Karpas-422 (cell line): Measurements from ENCODE around the gene TMEM163. TPM values are rescaled to one million over a fixed set of nuclear protein-coding genes. Genes with fewer than 3 reads are reported as not detected.

Experiments
- DNase-seq: peaks from one replicate; pipeline ENCODE4 v3.0.0-alpha.2; 2015
- H2AFZ ChIP-seq: fragments of 200-600 bp; sonication (generic); 2 replicates; pipeline ENCODE4 v1.6.1; 2014; ENCODE audit warnings: antibody characterized with exemption, low read length, mixed read lengths
- H3K27ac ChIP-seq: fragments of 200-600 bp; sonication (generic); 2 replicates; pipeline ENCODE4 v1.5.1; 2014; ENCODE audit warnings: mild to moderate bottlenecking, low read length, moderate library complexity
- H3K27me3 ChIP-seq: fragments of 200-600 bp; sonication (generic); 2 replicates; pipeline ENCODE4 v1.6.1; 2014; ENCODE audit warnings: low read length, mixed read lengths
- H3K36me3 ChIP-seq: fragments of 200-600 bp; sonication (generic); 2 replicates; pipeline ENCODE4 v1.6.1; 2014; ENCODE audit warnings: low read length, mixed read lengths; ENCODE audit not compliant: insufficient read depth
- H3K4me1 ChIP-seq: fragments of 200-600 bp; sonication (generic); 2 replicates; pipeline ENCODE4 v1.6.1; 2014; ENCODE audit warnings: mild to moderate bottlenecking, low read length, mixed read lengths
- H3K4me2 ChIP-seq: fragments of 200-600 bp; sonication (generic); 2 replicates; pipeline ENCODE4 v1.6.1; 2014; ENCODE audit warnings: low read length, low read depth, mild to moderate bottlenecking; ENCODE audit not compliant: poor library complexity, severe bottlenecking
- H3K4me3 ChIP-seq: fragments of 200-600 bp; sonication (generic); 2 replicates; pipeline ENCODE4 v1.5.1; 2014; ENCODE audit warnings: mild to moderate bottlenecking, antibody characterized with exemption, low read length, mixed read lengths
- H3K79me2 ChIP-seq: fragments of 200-600 bp; sonication (generic); 2 replicates; pipeline ENCODE4 v1.6.1; 2014; ENCODE audit warnings: mild to moderate bottlenecking, low read length, mixed read lengths
- H3K9ac ChIP-seq: fragments of 200-600 bp; sonication (generic); 2 replicates; pipeline ENCODE4 v1.6.0; 2014; ENCODE audit warnings: low read length
- H3K9me2 ChIP-seq: fragments of 200-600 bp; sonication (generic), shearing (Covaris generic); replicated peaks from 2 replicates; pipeline ENCODE4 v1.6.0; 2014; ENCODE audit warnings: mild to moderate bottlenecking, low read length, moderate library complexity; ENCODE audit not compliant: insufficient read depth
- H3K9me3 ChIP-seq: fragments of 300-700, 200-600 bp; sonication (generic); 2 replicates; pipeline ENCODE4 v1.6.1; 2014; ENCODE audit warnings: low read length, mixed read lengths
- H4K20me1 ChIP-seq: fragments of 200-600 bp; sonication (generic); 2 replicates; pipeline ENCODE4 v1.6.1; 2014; ENCODE audit warnings: mild to moderate bottlenecking, antibody characterized with exemption, low read length, low read depth; ENCODE audit not compliant: insufficient read depth
- total RNA-seq: library from RNA; depleted of rRNA; stranded (reverse); fragments of >200 nt; shearing (Covaris generic); gene quantifications from 2 replicates; pipeline ENCODE4 v1.2.3, GENCODE V29; 2014; ENCODE audit warnings: low replicate concordance

The TMEM163 gene
- total RNA-seq, 1 experiment from 2014 or later = 4.7 TPM

DNA sequence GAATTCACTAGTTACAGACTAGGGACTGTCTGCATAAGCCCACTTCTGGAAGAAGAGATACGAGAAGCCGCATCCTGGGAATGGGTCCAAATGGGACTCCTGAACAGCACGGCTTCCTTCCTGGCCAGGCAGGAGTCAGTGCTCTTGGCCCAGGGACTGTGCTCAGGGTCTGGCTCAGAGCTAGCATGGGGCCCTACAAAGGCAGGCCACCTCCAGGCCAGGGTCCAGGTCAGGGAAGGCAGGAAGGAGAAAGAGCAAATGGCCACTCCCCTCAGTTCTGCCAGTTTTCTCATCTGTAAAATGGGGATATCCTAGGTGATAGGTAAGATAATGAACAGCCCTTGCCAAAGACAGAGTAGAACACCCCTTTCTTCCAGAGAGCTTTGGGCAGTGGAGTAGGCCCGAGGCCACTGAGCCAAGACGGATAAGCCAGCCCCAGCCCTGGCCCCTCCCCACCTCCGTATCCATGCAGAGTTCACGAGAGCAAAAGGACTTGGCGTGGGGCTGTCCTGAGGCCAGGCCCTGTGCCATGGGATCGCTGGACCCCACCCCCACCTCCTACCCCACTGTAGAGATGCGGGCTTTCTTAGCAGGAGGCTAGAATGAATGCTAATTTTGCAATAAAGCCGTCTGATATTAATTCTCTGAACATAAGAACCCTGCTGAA lies 274.9 kb downstream of the TMEM163 start:
- no peak overlapping the region for H3K9ac ChIP-seq
- no peak overlapping the region for H3K4me3 ChIP-seq
- H3K79me2 ChIP-seq = no peaks in the 10 kb centered on the region
- no peaks in the 10 kb centered on the region for H3K27me3 ChIP-seq
- H4K20me1 ChIP-seq = no peaks in the 10 kb centered on the region
- H2AFZ ChIP-seq = no peak overlapping the region
- H3K9me2 ChIP-seq = no peaks in the 10 kb centered on the region
- no peak overlapping the region for H3K27ac ChIP-seq
- H3K4me1 ChIP-seq = no peaks in the 10 kb centered on the region
- no peak overlapping the region for H3K4me2 ChIP-seq
- no peak for DNase-seq
- no peaks in the 10 kb centered on the region for H3K36me3 ChIP-seq
- H3K9me3 ChIP-seq = no peaks in the 10 kb centered on the region

- H3K9me2 ChIP-seq = no peaks in the 10 kb centered on the region
- no peaks in the 10 kb centered on the region for H3K79me2 ChIP-seq
- H3K27ac ChIP-seq = no peak overlapping the region
- no peaks in the 10 kb centered on the region for H3K36me3 ChIP-seq
- H4K20me1 ChIP-seq = no peaks in the 10 kb centered on the region
- no peak overlapping the region for H3K4me2 ChIP-seq
- H3K9me3 ChIP-seq = no peaks in the 10 kb centered on the region
- no peaks in the 10 kb centered on the region for H3K27me3 ChIP-seq
- no peak overlapping the region for H3K9ac ChIP-seq
- H3K4me3 ChIP-seq = no peak overlapping the region
- DNase-seq = no peak
- H2AFZ ChIP-seq = no peak overlapping the region
- no peaks in the 10 kb centered on the region for H3K4me1 ChIP-seq
Observed at GRCh38 chr2:134441153-134441863, 277.5 kb downstream of the TMEM163 start.

DNA sequence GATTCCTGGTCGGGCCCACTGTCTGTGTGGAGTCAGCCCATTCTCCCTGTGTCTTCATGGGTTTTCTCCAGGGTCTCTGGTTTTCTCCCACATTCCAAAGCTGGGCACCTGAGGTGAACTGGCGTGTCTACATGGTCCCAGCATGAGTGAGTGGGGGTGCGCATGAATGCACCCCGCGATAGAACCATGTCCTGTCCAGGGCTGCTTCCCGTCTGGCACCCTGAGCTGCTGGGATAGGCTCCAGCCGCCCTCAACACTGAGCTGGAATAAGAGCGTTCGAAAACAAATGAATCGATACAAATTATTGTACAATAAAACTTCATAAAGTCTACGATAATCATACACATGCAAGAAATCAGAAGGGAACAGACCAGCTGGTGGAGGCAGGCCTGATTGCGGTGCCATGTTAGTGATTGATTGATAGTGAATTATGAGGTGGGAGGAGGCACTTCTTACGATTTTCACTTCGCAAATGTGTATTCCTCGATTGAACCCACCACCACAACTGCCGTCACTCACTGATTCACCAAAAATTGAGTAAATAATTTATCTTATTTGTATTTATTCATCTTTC lies 278.4 kb downstream of the TMEM163 start:
- no peak overlapping the region for H2AFZ ChIP-seq
- no peaks in the 10 kb centered on the region for H3K36me3 ChIP-seq
- no peak overlapping the region for H3K9ac ChIP-seq
- H3K4me3 ChIP-seq = no peak overlapping the region
- H3K27ac ChIP-seq = no peak overlapping the region
- no peaks in the 10 kb centered on the region for H3K9me3 ChIP-seq
- no peak for DNase-seq
- H3K4me1 ChIP-seq = no peaks in the 10 kb centered on the region
- no peaks in the 10 kb centered on the region for H3K9me2 ChIP-seq
- no peaks in the 10 kb centered on the region for H3K79me2 ChIP-seq
- no peaks in the 10 kb centered on the region for H4K20me1 ChIP-seq
- H3K4me2 ChIP-seq = no peak overlapping the region
- no peaks in the 10 kb centered on the region for H3K27me3 ChIP-seq

DNA sequence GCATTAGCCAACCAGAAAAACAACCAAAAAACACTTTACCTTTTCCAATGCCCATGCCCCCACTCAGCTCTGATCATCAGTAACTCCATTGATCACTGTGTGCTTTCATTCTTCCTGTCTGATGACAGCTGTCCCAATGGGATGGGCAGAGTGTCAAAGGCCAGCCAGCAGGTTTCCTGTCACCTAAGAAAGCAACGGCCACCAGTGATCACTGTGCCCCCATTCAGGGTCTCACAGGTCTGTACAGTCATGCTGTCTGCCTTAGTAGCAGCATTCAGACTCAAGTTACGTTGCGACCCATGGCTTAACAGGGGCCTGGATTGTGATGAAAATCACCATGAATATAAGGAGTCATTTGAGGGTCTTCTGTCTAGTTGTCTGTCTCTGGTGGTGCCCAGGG lies 280.4 kb downstream of the TMEM163 start:
- Histone ChIP-seq H3K36me3 (no peaks in the 10 kb centered on the region), H3K79me2 (no peaks in the 10 kb centered on the region)

GRCh38 chr2:134436706-134437105 lies 282.1 kb downstream of the TMEM163 start:
- Histone ChIP-seq H3K36me3 (no peaks in the 10 kb centered on the region), H3K27me3 (no peaks in the 10 kb centered on the region), H3K79me2 (no peaks in the 10 kb centered on the region), H3K9me2 (no peaks in the 10 kb centered on the region), H3K4me1 (no peaks in the 10 kb centered on the region), H3K4me2 (no peak overlapping the region), H3K4me3 (no peak overlapping the region), H4K20me1 (no peaks in the 10 kb centered on the region), H3K27ac (no peak overlapping the region), H2AFZ (no peak overlapping the region), H3K9me3 (no peaks in the 10 kb centered on the region), H3K9ac (no peak overlapping the region)
- DNase-seq = no peak

More for the DNA sequence above, 280.4 kb downstream of the TMEM163 start:
- Histone ChIP-seq H3K9me2 (no peaks in the 10 kb centered on the region), H2AFZ (no peak overlapping the region), H4K20me1 (no peaks in the 10 kb centered on the region), H3K9me3 (no peaks in the 10 kb centered on the region), H3K4me3 (no peak overlapping the region), H3K9ac (no peak overlapping the region), H3K27ac (no peak overlapping the region), H3K4me1 (no peaks in the 10 kb centered on the region), H3K4me2 (no peak overlapping the region), H3K27me3 (no peaks in the 10 kb centered on the region)
- DNase-seq = no peak

DNA sequence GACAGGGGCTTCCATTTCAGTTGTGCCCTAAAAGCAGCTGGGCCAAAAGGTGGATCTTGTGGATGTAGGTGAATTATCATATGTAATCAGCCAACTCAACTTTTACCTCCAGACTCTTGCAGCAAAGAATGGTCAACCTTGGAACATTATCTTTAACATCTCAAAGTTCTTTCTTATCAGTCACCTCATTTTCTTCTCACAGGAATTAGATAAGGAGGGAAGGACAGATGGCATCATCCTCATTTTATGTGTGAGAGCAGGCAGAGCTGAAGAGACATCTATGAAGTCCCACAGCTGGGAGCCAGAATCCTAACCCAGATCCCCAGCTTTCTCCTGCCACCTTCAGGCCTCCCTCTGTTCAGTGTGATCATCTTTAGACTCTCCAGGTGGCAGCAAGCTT lies 282.9 kb downstream of the TMEM163 start:
- DNase-seq = no peak
- Histone ChIP-seq H2AFZ (no peak overlapping the region), H3K4me2 (no peak overlapping the region), H3K27me3 (no peaks in the 10 kb centered on the region), H3K4me3 (no peak overlapping the region), H3K27ac (no peak overlapping the region), H3K4me1 (no peaks in the 10 kb centered on the region), H3K9ac (no peak overlapping the region), H3K79me2 (no peaks in the 10 kb centered on the region), H4K20me1 (no peaks in the 10 kb centered on the region), H3K9me3 (no peaks in the 10 kb centered on the region), H3K9me2 (no peaks in the 10 kb centered on the region), H3K36me3 (no peaks in the 10 kb centered on the region)

DNA sequence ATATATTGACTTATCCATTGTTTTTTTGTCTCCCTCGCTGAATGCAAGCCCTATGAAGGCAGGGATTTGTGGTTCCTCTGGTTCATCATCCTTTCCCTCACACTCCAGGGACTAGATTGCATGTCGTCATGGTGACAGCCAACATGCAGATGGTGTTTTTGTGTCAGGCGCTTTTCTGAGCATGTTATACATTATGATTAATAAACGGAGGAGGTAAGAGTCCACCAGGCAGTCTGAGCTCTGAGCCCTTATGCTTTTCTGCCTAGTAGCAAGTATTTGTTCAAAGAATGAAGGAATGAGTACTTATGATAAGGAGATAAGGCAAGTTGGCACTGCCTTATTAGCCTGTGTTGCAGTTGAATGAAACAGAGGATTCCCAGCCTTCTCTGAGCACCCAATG lies 283.3 kb downstream of the TMEM163 start:
- no peaks in the 10 kb centered on the region for H3K27me3 ChIP-seq
- H3K9me2 ChIP-seq = no peaks in the 10 kb centered on the region
- no peaks in the 10 kb centered on the region for H3K36me3 ChIP-seq
- H3K9ac ChIP-seq = no peak overlapping the region
- no peaks in the 10 kb centered on the region for H3K4me1 ChIP-seq
- DNase-seq = no peak
- no peak overlapping the region for H3K4me2 ChIP-seq
- no peaks in the 10 kb centered on the region for H3K79me2 ChIP-seq
- H3K27ac ChIP-seq = no peak overlapping the region
- H3K4me3 ChIP-seq = no peak overlapping the region
- H4K20me1 ChIP-seq = no peaks in the 10 kb centered on the region; the same call in 1 of the 2 replicates
- H3K9me3 ChIP-seq = no peaks in the 10 kb centered on the region
- H2AFZ ChIP-seq = no peak overlapping the region

DNA sequence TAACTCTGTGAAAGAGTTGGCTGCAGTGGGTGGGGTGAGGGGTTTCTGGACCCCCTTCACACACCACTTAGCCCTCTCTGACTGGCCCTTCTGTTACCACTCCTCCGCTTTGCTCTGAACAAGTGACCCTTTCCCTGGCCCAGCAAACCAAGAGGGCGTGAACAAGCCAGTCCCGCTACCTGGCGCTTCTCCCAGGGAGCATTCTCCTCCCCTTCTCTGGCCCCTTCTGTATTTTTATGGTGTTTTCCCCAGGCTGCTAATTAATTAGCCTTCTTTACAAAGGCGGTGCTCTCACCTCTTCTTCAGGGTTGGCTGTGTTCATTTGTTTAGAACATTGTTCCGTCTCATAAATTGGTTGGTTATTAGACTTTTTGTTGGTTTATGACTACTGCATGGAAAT lies 284.8 kb downstream of the TMEM163 start:
- Histone ChIP-seq H3K9me2 (no peaks in the 10 kb centered on the region), H4K20me1 (no peaks in the 10 kb centered on the region; the same call in 1 of the 2 replicates), H3K27ac (no peak overlapping the region), H3K9ac (no peak overlapping the region), H3K36me3 (no peaks in the 10 kb centered on the region), H3K4me3 (no peak overlapping the region), H3K4me2 (no peak overlapping the region), H3K4me1 (no peaks in the 10 kb centered on the region), H3K9me3 (no peaks in the 10 kb centered on the region), H2AFZ (no peak overlapping the region), H3K27me3 (no peaks in the 10 kb centered on the region), H3K79me2 (no peaks in the 10 kb centered on the region)
- no peak for DNase-seq
